Vagina (tissue), 2 donors: ENCODE measurements around the gene CDC42EP3.

ENCODE experiments used
- POLR2AphosphoS5 ChIP-seq, 2 donors: sonication (generic); formaldehyde crosslinking; IDR thresholded peaks; one replicate each; pipeline ENCODE4 v1.9.0; 2017; ENCODE audit warnings: antibody characterized with exemption in 2 of 2, mild to moderate bottlenecking in 2 of 2, low read depth in 1 of 2; ENCODE audit not compliant: insufficient read depth in 1 of 2
- TF ChIP-seq, protein P1 (sequence below), 3 experiments: fragments of 450-650 bp in 2 of 3; fragments of 200-600 bp in 1 of 3; sonication (generic) in 1 of 3; IDR thresholded peaks; one replicate each; pipeline ENCODE4 v1.5.1; 2017 to 2019; ENCODE audit warnings: antibody characterized with exemption in 3 of 3, mild to moderate bottlenecking in 2 of 3, moderate library complexity in 2 of 3

DNA sequence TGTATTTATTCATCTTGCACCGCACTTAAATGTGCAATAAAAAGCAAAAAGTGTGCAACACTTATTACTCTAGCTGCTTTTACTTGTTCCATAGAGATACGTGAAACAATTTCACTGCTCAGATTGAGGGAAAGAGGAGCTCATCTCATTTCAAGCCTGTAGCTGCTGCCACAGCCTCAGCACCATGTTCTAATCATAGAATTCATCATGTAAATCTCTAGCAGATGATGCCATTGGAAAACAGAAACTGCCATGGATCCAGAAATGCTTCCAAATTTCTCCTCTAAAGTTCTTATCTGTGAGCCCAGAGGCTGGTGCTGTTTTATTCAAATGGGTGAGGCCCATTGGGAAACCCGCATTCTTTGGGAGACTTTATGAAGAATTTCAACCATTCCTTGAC is 2.0 kb downstream of the CDC42EP3 start:
- TF ChIP-seq, protein P1, sequence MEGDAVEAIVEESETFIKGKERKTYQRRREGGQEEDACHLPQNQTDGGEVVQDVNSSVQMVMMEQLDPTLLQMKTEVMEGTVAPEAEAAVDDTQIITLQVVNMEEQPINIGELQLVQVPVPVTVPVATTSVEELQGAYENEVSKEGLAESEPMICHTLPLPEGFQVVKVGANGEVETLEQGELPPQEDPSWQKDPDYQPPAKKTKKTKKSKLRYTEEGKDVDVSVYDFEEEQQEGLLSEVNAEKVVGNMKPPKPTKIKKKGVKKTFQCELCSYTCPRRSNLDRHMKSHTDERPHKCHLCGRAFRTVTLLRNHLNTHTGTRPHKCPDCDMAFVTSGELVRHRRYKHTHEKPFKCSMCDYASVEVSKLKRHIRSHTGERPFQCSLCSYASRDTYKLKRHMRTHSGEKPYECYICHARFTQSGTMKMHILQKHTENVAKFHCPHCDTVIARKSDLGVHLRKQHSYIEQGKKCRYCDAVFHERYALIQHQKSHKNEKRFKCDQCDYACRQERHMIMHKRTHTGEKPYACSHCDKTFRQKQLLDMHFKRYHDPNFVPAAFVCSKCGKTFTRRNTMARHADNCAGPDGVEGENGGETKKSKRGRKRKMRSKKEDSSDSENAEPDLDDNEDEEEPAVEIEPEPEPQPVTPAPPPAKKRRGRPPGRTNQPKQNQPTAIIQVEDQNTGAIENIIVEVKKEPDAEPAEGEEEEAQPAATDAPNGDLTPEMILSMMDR (IDR thresholded peaks at IDR 0.05) = no peak
- TF ChIP-seq POLR2AphosphoS5 (IDR thresholded peaks at IDR 0.05; ENCODE audit: insufficient read depth in 1 of 2, low read depth in 1 of 2) = no peak
